SK-N-SH (cell line): ENCODE measurements around the gene PYGB. TPM values are rescaled to one million over a fixed set of nuclear protein-coding genes. Genes with fewer than 3 reads are reported as not detected.

Source experiments
- CTCF ChIA-PET: fragments of 300-600, 350-600 bp; formaldehyde crosslinking; extraction: SDS; loops from one replicate; lab custom pipeline; 2021; lab: Yijun Ruan, JAX
- POLR2A ChIA-PET: fragments of 350-600 bp; sonication (Branson Sonifier 250); formaldehyde crosslinking; extraction: SDS; loops from one replicate; lab custom pipeline; 2020; ENCODE audit warnings: antibody characterized with exemption, inconsistent platforms; lab: Yijun Ruan, JAX
- DNase-seq: peaks from one replicate; pipeline ENCODE4 v3.0.0; 2012
- H2AFZ ChIP-seq: fragments of 200-600 bp; sonication (generic); 2 replicates; pipeline ENCODE4 v1.8.1; 2016; ENCODE audit warnings: antibody characterized with exemption, mild to moderate bottlenecking, low read depth
- H3F3A ChIP-seq: fragments of 200-600 bp; sonication (generic); replicated peaks from 2 replicates; pipeline ENCODE3; 2016; ENCODE audit warnings: antibody characterized with exemption, mild to moderate bottlenecking; ENCODE audit not compliant: insufficient read depth
- H3K27ac ChIP-seq, 2 experiments: fragments of 200-500 bp in 1 of 2; fragments of 200-600 bp in 1 of 2; sonication (Bioruptor generic) in 1 of 2; sonication (generic), shearing (Covaris generic) in 1 of 2; 2 replicates each; pipeline versions ENCODE4 v1.5.1 to v1.6.1; 2014 to 2016; ENCODE audit warnings: low read depth in 2 of 2, inconsistent platforms in 1 of 2, low read length in 1 of 2, mild to moderate bottlenecking in 1 of 2, mixed read lengths in 1 of 2
- H3K27me3 ChIP-seq: fragments of 200-600 bp; sonication (generic), shearing (Covaris generic); 2 replicates; pipeline ENCODE4 v1.6.1; 2016; ENCODE audit warnings: mixed run types; ENCODE audit not compliant: insufficient read depth
- H3K36me3 ChIP-seq, 2 experiments: fragments of 200-500 bp in 1 of 2; fragments of 200-600 bp in 1 of 2; sonication (Bioruptor generic) in 1 of 2; sonication (generic) in 1 of 2; replicated peaks in 1 of 2; 2 replicates each; pipeline versions ENCODE3 to v1.5.1; 2014 to 2016; ENCODE audit warnings: low read length in 1 of 2, mild to moderate bottlenecking in 1 of 2; ENCODE audit not compliant: insufficient read depth in 2 of 2, control insufficient read depth in 1 of 2
- H3K4me1 ChIP-seq, 2 experiments: fragments of 200-500 bp in 1 of 2; fragments of 200-600 bp in 1 of 2; sonication (Bioruptor generic) in 1 of 2; sonication (generic), shearing (Covaris generic) in 1 of 2; 2 replicates each; pipeline versions ENCODE4 v1.5.1 to v1.6.1; 2014 to 2016; ENCODE audit warnings: low read depth in 1 of 2, low read length in 1 of 2, mixed run types in 1 of 2; ENCODE audit not compliant: insufficient read depth in 2 of 2, control insufficient read depth in 1 of 2
- H3K4me2 ChIP-seq: fragments of 200-600 bp; sonication (generic), shearing (Covaris generic); 2 replicates; pipeline ENCODE4 v1.6.1; 2017; ENCODE audit warnings: mixed run types
- H3K4me3 ChIP-seq, 2 experiments: fragments of 200-500 bp in 1 of 2; fragments of 200-600 bp in 1 of 2; sonication (Bioruptor generic) in 1 of 2; sonication (generic), shearing (Covaris generic) in 1 of 2; 2 replicates each; pipeline versions ENCODE4 v1.5.1 to v1.8.1; 2014 to 2016; ENCODE audit warnings: low read depth in 2 of 2, inconsistent platforms in 1 of 2, low read length in 1 of 2, mild to moderate bottlenecking in 1 of 2, mixed read lengths in 1 of 2, moderate library complexity in 1 of 2
- H3K79me2 ChIP-seq: fragments of 200-600 bp; sonication (generic); 2 replicates; pipeline ENCODE4 v1.8.1; 2017; ENCODE audit warnings: mild to moderate bottlenecking; ENCODE audit not compliant: insufficient read depth
- H3K9ac ChIP-seq: fragments of 200-600 bp; sonication (generic); 2 replicates; pipeline ENCODE4 v1.6.1; 2017; ENCODE audit warnings: mixed run types
- H3K9me2 ChIP-seq: fragments of 200-600 bp; sonication (generic); 2 replicates; pipeline ENCODE4 v1.6.1; 2017; ENCODE audit warnings: mixed run types
- H3K9me3 ChIP-seq: fragments of 200-600 bp; sonication (generic); 2 replicates; pipeline ENCODE4 v1.6.1; 2017; ENCODE audit warnings: mixed run types, mild to moderate bottlenecking, moderate library complexity
- H4K20me1 ChIP-seq: fragments of 200-600 bp; sonication (generic); 2 replicates; pipeline ENCODE4 v1.6.1; 2017; ENCODE audit warnings: mild to moderate bottlenecking, mixed run types; ENCODE audit not compliant: insufficient read depth
- GABPA ChIP-seq: IDR thresholded peaks from 2 replicates; pipeline ENCODE4 v1.4.0; 2012; ENCODE audit warnings: low read depth, mild to moderate bottlenecking
- GATA2 ChIP-seq: sonication (generic); formaldehyde crosslinking; IDR thresholded peaks from 2 replicates; pipeline ENCODE4 v1.5.0; 2020; ENCODE audit warnings: mild to moderate bottlenecking, missing genetic modification reagents
- MEF2A ChIP-seq: IDR thresholded peaks from 2 replicates; pipeline ENCODE4 v1.4.0; 2012; ENCODE audit warnings: low read depth, borderline replicate concordance
- PBX3 ChIP-seq: IDR thresholded peaks from 2 replicates; pipeline ENCODE4; 2012
- RCOR1 ChIP-seq: fragments of 150-350 bp; IDR thresholded peaks from 2 replicates; pipeline ENCODE4 v1.6.1; 2017; ENCODE audit warnings: antibody characterized with exemption, low read length
- SIN3A ChIP-seq: IDR thresholded peaks from 2 replicates; pipeline ENCODE4 v1.6.1; 2012; ENCODE audit warnings: low read depth, mild to moderate bottlenecking, low read length, moderate library complexity, borderline replicate concordance
- YY1 ChIP-seq: IDR thresholded peaks from 2 replicates; pipeline ENCODE4 v1.4.0; 2012; ENCODE audit warnings: low read depth, mild to moderate bottlenecking
- WGBS: methylation state at CpG from one replicate; pipeline ENCODE4 v1.1.6; 2017; ENCODE audit warnings: low lambda C conversion rate; 5-methylcytosine and 5-hydroxymethylcytosine counted together
- polyA plus RNA-seq, 3 experiments: library from polyadenylated mRNA; depleted of rRNA; stranded (reverse); fragments of >200 nt; gene quantifications; 2 replicates each; pipeline ENCODE4 v1.2.3, GENCODE V29; 2012
- TF ChIP-seq, protein P1 (sequence below): fragments of 150-350 bp; IDR thresholded peaks from 2 replicates; pipeline ENCODE4 v1.6.1; 2016; ENCODE audit warnings: mild to moderate bottlenecking, low read depth, low read length
- TF ChIP-seq, protein P2 (sequence below): IDR thresholded peaks from 2 replicates; pipeline ENCODE4 v1.4.0; 2012; ENCODE audit warnings: low read depth
- TF ChIP-seq, protein P3 (sequence below): fragments of 200-600 bp; sonication (generic); IDR thresholded peaks from 2 replicates; pipeline ENCODE4 v1.6.1; 2017; ENCODE audit warnings: antibody characterized with exemption, mild to moderate bottlenecking, moderate library complexity
- TF ChIP-seq, protein P4 (sequence below): IDR thresholded peaks from 2 replicates; pipeline ENCODE4 v1.4.0; 2012; ENCODE audit warnings: low read depth, borderline replicate concordance

The PYGB gene
- polyA plus RNA-seq, 1 of the 3 experiments (the other 2 are of a cell fraction), result 35.8 TPM

- Histone ChIP-seq H3K27ac (no peak overlapping the region), H3K4me3 (peak overlapping the region in 1 of 2 experiments; percentile 98; a peak in 2 of 4 replicates), H3K27me3 (no peaks in the 10 kb centered on the region), H3K9me2 (no peaks in the 10 kb centered on the region), H3K4me2 (peak overlapping the region; percentile 98), H3K79me2 (peaks cover 71% of the 10 kb centered on the region), H3F3A (peaks cover 14% of the 10 kb centered on the region), H4K20me1 (peaks cover 61% of the 10 kb centered on the region), H3K9me3 (no peaks in the 10 kb centered on the region), H3K4me1 (peaks cover 11 to 59% of the 10 kb centered on the region in 2 experiments), H3K36me3 (peaks cover 3 to 12% of the 10 kb centered on the region in 2 experiments), H2AFZ (no peak overlapping the region), H3K9ac (no peak overlapping the region)
- 94% methylated on average over 3 of the region's 3 CpGs for WGBS
- TF ChIP-seq PBX3 (no peak), GATA2 (CRISPR knock-in tag) (no peak)
- ChIA-PET CTCF (interaction anchor here (1.2 to 6.4 kb wide), 2 partner anchors 148 to 256 kb away, joined by 3 to 28 read pairs; no protein-coding TSS in a partner anchor), POLR2A (no interaction called here)
- no peak for DNase-seq
Measured at GRCh38 chr20:25250508-25250907, 2.6 kb downstream of the PYGB start.

DNA sequence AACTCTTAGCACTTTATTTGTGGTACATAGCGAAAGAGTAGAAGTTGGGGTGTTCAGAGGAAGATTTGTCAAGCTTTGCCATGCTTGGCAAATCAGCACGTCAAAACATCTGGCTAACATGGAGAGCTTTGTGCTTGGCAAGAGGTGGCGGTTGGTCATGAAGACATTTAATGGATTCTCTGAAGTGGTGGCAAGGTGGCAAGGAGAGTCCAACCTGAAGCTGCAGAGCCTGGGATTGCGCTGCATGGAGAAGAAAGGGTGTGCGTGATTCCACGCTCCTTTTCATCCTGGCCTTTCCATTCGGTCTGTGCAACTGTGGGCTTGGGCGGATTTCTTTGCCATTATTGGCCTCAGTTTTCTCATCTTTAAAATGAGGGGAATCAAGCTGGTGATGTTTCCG, 3.1 kb downstream of the PYGB start:
- H3K36me3 ChIP-seq, result peaks cover 3 to 12% of the 10 kb centered on the region in 2 experiments
- H3K27me3 ChIP-seq, result no peaks in the 10 kb centered on the region
- ChIA-PET POLR2A (no interaction called here), CTCF (interaction anchor here (0.8 to 6.4 kb wide), 2 partner anchors 12 to 148 kb away, joined by 3 to 28 read pairs; no protein-coding TSS in a partner anchor)
- no peaks in the 10 kb centered on the region for H3K9me3 ChIP-seq
- H4K20me1 ChIP-seq, result peaks cover 66% of the 10 kb centered on the region
- TF ChIP-seq, protein P1, sequence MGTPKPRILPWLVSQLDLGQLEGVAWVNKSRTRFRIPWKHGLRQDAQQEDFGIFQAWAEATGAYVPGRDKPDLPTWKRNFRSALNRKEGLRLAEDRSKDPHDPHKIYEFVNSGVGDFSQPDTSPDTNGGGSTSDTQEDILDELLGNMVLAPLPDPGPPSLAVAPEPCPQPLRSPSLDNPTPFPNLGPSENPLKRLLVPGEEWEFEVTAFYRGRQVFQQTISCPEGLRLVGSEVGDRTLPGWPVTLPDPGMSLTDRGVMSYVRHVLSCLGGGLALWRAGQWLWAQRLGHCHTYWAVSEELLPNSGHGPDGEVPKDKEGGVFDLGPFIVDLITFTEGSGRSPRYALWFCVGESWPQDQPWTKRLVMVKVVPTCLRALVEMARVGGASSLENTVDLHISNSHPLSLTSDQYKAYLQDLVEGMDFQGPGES, result no peak
- TF ChIP-seq RCOR1 (no peak), YY1 (no peak), SIN3A (no peak), GABPA (no peak), PBX3 (no peak), MEF2A (no peak)
- TF ChIP-seq, protein P2, sequence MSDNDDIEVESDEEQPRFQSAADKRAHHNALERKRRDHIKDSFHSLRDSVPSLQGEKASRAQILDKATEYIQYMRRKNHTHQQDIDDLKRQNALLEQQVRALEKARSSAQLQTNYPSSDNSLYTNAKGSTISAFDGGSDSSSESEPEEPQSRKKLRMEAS, result no peak
- TF ChIP-seq, protein P3, sequence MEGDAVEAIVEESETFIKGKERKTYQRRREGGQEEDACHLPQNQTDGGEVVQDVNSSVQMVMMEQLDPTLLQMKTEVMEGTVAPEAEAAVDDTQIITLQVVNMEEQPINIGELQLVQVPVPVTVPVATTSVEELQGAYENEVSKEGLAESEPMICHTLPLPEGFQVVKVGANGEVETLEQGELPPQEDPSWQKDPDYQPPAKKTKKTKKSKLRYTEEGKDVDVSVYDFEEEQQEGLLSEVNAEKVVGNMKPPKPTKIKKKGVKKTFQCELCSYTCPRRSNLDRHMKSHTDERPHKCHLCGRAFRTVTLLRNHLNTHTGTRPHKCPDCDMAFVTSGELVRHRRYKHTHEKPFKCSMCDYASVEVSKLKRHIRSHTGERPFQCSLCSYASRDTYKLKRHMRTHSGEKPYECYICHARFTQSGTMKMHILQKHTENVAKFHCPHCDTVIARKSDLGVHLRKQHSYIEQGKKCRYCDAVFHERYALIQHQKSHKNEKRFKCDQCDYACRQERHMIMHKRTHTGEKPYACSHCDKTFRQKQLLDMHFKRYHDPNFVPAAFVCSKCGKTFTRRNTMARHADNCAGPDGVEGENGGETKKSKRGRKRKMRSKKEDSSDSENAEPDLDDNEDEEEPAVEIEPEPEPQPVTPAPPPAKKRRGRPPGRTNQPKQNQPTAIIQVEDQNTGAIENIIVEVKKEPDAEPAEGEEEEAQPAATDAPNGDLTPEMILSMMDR, result no peak
- TF ChIP-seq, protein P4, sequence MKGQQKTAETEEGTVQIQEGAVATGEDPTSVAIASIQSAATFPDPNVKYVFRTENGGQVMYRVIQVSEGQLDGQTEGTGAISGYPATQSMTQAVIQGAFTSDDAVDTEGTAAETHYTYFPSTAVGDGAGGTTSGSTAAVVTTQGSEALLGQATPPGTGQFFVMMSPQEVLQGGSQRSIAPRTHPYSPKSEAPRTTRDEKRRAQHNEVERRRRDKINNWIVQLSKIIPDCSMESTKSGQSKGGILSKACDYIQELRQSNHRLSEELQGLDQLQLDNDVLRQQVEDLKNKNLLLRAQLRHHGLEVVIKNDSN, result no peak
- no peaks in the 10 kb centered on the region for H3K9me2 ChIP-seq
- no peak overlapping the region for H3K9ac ChIP-seq
- WGBS, result 94% methylated on average over 9 of the region's 9 CpGs
- DNase-seq, result no peak
- H3K4me2 ChIP-seq, result peak overlapping the region; percentile 98
- no peak overlapping the region for H2AFZ ChIP-seq
- peaks cover 76% of the 10 kb centered on the region for H3K79me2 ChIP-seq
- peaks cover 11 to 62% of the 10 kb centered on the region in 2 experiments for H3K4me1 ChIP-seq
- H3K4me3 ChIP-seq, result no peak overlapping the region
- no peak overlapping the region for H3K27ac ChIP-seq
- H3F3A ChIP-seq, result peaks cover 10% of the 10 kb centered on the region
